ENCODE measurements around the gene DOCK10. TPM values are rescaled to one million over a fixed set of nuclear protein-coding genes. Genes with fewer than 3 reads are reported as not detected.

Gene DOCK10
- polyA plus RNA-seq, 1 donor (not counting 4 experiments of a cell fraction or from before 2014, with no cell fraction given): 2.5 TPM

GRCh38 chr2:224716921-224717320 lies 325.3 kb downstream of the DOCK10 start:
- no peak for DNase-seq (ENCODE audit: low read depth, low spot score)
- dilution Hi-C loops (cut with MboI; ENCODE audit: extremely low pct_ligation_motif_present, low sequenced_read_pairs): no loop called here
- no peak overlapping the region for H3K4me3 ChIP-seq (ENCODE audit: control insufficient read depth in 2 of 3, extremely low read depth in 1 of 3, insufficient read depth in 2 of 3, low read depth in 1 of 3, low read length in 3 of 3)
- no peaks in the 10 kb centered on the region for H3K4me1 ChIP-seq (ENCODE audit: control insufficient read depth, extremely low read depth, insufficient read depth, low read length)
- no peaks in the 10 kb centered on the region for H4K20me1 ChIP-seq (ENCODE audit: control insufficient read depth, extremely low read depth, insufficient read depth, low read length)
- no peak overlapping the region for H3K4me2 ChIP-seq (ENCODE audit: control insufficient read depth, extremely low read depth, insufficient read depth, low read depth, low read length)
- H3K9ac ChIP-seq (ENCODE audit: control insufficient read depth, extremely low read depth, insufficient read depth, low read length): no peak overlapping the region
- no peak overlapping the region for H2AFZ ChIP-seq (ENCODE audit: control insufficient read depth, low read length)
- no peaks in the 10 kb centered on the region for H3K79me2 ChIP-seq (ENCODE audit: control insufficient read depth, insufficient read depth, low read length)
- no peaks in the 10 kb centered on the region for H3K9me1 ChIP-seq (ENCODE audit: control insufficient read depth, extremely low read depth, insufficient read depth, low read length)
- H3K9me3 ChIP-seq (ENCODE audit: control insufficient read depth, low read depth, low read length): no peaks in the 10 kb centered on the region
- H3K36me3 ChIP-seq (ENCODE audit: control insufficient read depth in 2 of 2, extremely low read depth in 1 of 2, insufficient read depth in 2 of 2, low read length in 2 of 2): no peaks in the 10 kb centered on the region
- no peaks in the 10 kb centered on the region for H3K27me3 ChIP-seq (ENCODE audit: control insufficient read depth, extremely low read depth, insufficient read depth, low read length)
- H3K27ac ChIP-seq (ENCODE audit: control insufficient read depth, insufficient read depth, low read length): no peak overlapping the region
- TF ChIP-seq CTCF (optimal IDR thresholded peaks at IDR 0.05 in 1 of 3, IDR thresholded peaks at IDR 0.05 in 1 of 3, conservative IDR thresholded peaks at IDR 0.05 in 1 of 3; ENCODE audit: extremely low read depth in 1 of 3, insufficient read depth in 2 of 3, low read length in 3 of 3): no peak
- no peak for TF ChIP-seq EZH2 (IDR thresholded peaks at IDR 0.05; ENCODE audit: low read length)
- FAIRE-seq: no peak

GRCh38 chr2:224716201-224716600 lies 326.1 kb downstream of the DOCK10 start, which contains the start of gene CCDC195:
Gene CCDC195 (minus strand): TSS chr2:224716365. CDS start chr2:224716365, 0 bp downstream.
- Histone ChIP-seq H3K4me1 (ENCODE audit: control insufficient read depth, extremely low read depth, insufficient read depth, low read length) (no peaks in the 10 kb centered on the region), H2AFZ (ENCODE audit: control insufficient read depth, low read length) (no peak within 1 kb of the TSS), H3K9me1 (ENCODE audit: control insufficient read depth, extremely low read depth, insufficient read depth, low read length) (no peaks in the 10 kb centered on the region), H4K20me1 (ENCODE audit: control insufficient read depth, extremely low read depth, insufficient read depth, low read length) (no peaks in the 10 kb centered on the region), H3K4me3 (ENCODE audit: control insufficient read depth in 2 of 3, extremely low read depth in 1 of 3, insufficient read depth in 2 of 3, low read depth in 1 of 3, low read length in 3 of 3) (no peak within 1 kb of the TSS), H3K79me2 (ENCODE audit: control insufficient read depth, insufficient read depth, low read length) (no peaks in the 10 kb centered on the region), H3K27me3 (ENCODE audit: control insufficient read depth, extremely low read depth, insufficient read depth, low read length) (no peaks in the 10 kb centered on the region), H3K9me3 (ENCODE audit: control insufficient read depth, low read depth, low read length) (no peaks in the 10 kb centered on the region), H3K27ac (ENCODE audit: control insufficient read depth, insufficient read depth, low read length) (no peak within 1 kb of the TSS), H3K4me2 (ENCODE audit: control insufficient read depth, extremely low read depth, insufficient read depth, low read depth, low read length) (no peak within 1 kb of the TSS), H3K36me3 (ENCODE audit: control insufficient read depth in 2 of 2, extremely low read depth in 1 of 2, insufficient read depth in 2 of 2, low read length in 2 of 2) (no peaks in the 10 kb centered on the region), H3K9ac (ENCODE audit: control insufficient read depth, extremely low read depth, insufficient read depth, low read length) (no peak within 1 kb of the TSS)
- dilution Hi-C loops (cut with MboI; ENCODE audit: extremely low pct_ligation_motif_present, low sequenced_read_pairs): no loop called here
- TF ChIP-seq EZH2 (IDR thresholded peaks at IDR 0.05; ENCODE audit: low read length): no peak
- no peak for TF ChIP-seq CTCF (optimal IDR thresholded peaks at IDR 0.05 in 1 of 3, IDR thresholded peaks at IDR 0.05 in 1 of 3, conservative IDR thresholded peaks at IDR 0.05 in 1 of 3; ENCODE audit: extremely low read depth in 1 of 3, insufficient read depth in 2 of 3, low read length in 3 of 3)
- no peak for FAIRE-seq
- DNase-seq (ENCODE audit: low read depth, low spot score): no peak

Small RNA genes lying within 50 kb of the gene (small RNA-seq; reads per million reads assigned to genes)
- gene MIR4439 (ENCODE audit: insufficient read length in 3 of 3, low read depth in 3 of 3, low replicate concordance in 1 of 3): 0 reads per million in 3 experiments
